Stimulated activated naive CD8-positive, alpha-beta T cell treated with anti-CD3 and anti-CD28 coated beads, Interleukin-15, Interleukin-2, amounts not matched to agents 100 ng/mL and 50 ng/mL, for 24 hours (primary cell): ENCODE data around the gene GDF7.

Experiments
- H3K27ac Mint-ChIP-seq: one replicate; pipeline ENCODE4 v1.8.0; 2021; ENCODE audit warnings: mild to moderate bottlenecking, mixed read lengths
- H3K27me3 Mint-ChIP-seq: one replicate; pipeline ENCODE4 v1.8.0; 2021; ENCODE audit warnings: mixed read lengths
- H3K36me3 Mint-ChIP-seq: one replicate; pipeline ENCODE4 v1.8.0; 2021; ENCODE audit warnings: low read depth, mixed read lengths
- H3K4me1 Mint-ChIP-seq: one replicate; pipeline ENCODE4 v1.8.0; 2021; ENCODE audit warnings: low read depth, mixed read lengths
- H3K4me3 Mint-ChIP-seq: one replicate; pipeline ENCODE4 v1.8.0; 2021; ENCODE audit warnings: mild to moderate bottlenecking, mixed read lengths
- H3K9me3 Mint-ChIP-seq: one replicate; pipeline ENCODE4 v1.8.0; 2021; ENCODE audit warnings: mixed read lengths

Gene GDF7

GRCh38 chr2:20624884-20625485 is 42.0 kb upstream of the GDF7 start:
- Mint-ChIP-seq H3K4me1 (no peaks in the 10 kb centered on the region), H3K36me3 (peaks cover 5% of the 10 kb centered on the region), H3K27ac (no peak overlapping the region), H3K27me3 (no peaks in the 10 kb centered on the region), H3K4me3 (no peak overlapping the region), H3K9me3 (no peaks in the 10 kb centered on the region)

DNA sequence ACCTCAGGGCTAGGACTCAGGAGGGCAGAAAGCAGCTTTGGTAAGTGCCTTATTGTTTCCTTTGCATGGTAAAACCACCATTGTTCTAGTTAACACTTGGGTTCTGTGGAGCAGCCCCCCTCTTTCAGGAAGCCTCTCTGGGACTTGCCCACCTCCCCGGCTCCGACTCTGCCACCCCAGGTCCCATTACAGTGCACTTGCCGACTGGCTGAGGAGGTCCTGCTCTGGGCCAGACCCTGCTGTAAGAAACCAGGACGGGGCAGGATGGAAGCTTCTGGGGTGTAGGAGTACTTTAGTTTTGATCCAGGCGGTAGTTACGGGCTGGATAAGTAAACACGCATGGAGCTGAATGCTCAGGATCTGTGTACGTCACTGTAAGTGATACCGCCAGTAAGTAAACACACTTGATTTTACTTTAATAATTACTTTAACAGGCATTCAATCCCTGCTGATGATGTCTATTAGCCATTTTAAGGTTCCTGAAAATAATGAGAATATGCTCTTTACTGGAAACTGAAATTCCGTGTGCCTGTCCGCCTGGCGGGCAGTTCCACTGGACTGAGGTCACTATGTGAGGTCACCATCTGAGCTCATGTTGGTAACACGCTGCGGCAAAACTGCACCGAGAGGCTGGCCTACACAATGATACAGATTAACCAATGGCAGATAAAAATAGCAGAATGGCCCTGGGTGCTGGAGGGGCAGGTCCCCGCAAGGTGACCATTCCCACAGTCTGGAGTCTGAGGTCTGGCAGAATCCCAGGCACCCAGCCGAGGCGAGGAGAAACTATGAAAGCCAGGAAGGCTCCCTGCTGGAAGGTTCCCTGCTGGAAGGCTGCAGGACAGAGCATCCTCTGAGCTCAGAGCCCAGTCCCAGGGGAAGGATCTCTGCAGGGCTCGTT is 41.2 kb upstream of the GDF7 start:
- Mint-ChIP-seq H3K36me3 (peaks cover 7% of the 10 kb centered on the region), H3K27me3 (no peaks in the 10 kb centered on the region), H3K4me1 (no peaks in the 10 kb centered on the region), H3K27ac (no peak overlapping the region), H3K4me3 (no peak overlapping the region), H3K9me3 (no peaks in the 10 kb centered on the region)

DNA sequence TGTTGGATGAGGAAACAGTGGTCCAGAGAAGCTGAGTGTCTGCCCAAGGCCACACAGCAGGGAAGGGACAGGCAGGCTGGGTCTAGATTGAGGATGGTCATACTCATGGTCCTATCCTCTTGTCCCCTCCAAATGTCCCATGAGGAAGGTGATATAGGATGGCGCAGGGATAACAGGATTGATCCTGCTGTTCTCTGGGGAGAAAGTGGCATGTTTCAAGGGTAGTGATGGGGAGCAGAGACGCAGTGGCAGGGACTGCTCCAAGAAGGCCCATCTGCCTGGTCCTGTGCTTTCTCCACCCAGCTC is 40.6 kb upstream of the GDF7 start:
- Mint-ChIP-seq H3K27me3 (no peaks in the 10 kb centered on the region), H3K9me3 (no peaks in the 10 kb centered on the region), H3K4me1 (no peaks in the 10 kb centered on the region), H3K27ac (no peak overlapping the region), H3K4me3 (no peak overlapping the region), H3K36me3 (peaks cover 4% of the 10 kb centered on the region)

GRCh38 chr2:20626698-20627513 is 40.0 kb upstream of the GDF7 start:
- Mint-ChIP-seq H3K27ac (no peak overlapping the region), H3K36me3 (peaks cover 4% of the 10 kb centered on the region), H3K4me1 (no peaks in the 10 kb centered on the region), H3K27me3 (no peaks in the 10 kb centered on the region), H3K9me3 (no peaks in the 10 kb centered on the region), H3K4me3 (no peak overlapping the region)

DNA sequence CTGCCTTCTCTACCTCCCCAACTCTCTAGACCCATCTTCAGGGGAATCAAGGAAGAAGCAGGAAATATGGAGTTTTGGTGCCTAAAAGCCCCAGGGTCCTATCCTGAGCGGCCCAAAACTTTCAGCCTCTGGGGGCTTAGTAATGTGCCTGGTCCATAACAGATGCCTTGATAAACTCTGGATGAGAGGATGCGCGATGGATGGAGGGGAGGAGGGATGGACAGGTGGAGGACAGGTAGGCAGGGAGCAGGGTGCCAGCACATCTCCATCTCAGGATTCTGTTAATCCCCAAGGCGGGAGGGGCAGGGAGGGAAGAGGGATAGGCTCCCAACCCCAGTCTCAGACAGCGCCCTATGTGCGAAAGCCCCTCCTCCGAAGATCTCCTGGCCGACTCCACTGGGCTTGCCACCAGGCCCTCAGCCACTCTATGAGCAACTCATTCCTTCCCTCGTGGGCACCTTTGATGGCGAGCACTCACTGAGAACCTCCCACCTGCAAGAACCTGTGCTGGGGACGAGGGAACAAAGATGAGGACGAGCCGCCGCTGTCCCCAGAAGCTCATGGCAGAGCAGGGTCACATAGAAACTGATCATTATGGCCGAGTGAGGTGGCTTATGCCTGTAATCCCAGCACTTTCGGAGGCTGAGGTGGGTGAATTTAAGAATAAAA is 39.1 kb upstream of the GDF7 start:
- Mint-ChIP-seq H3K36me3 (peaks cover 4% of the 10 kb centered on the region), H3K4me1 (no peaks in the 10 kb centered on the region), H3K27ac (no peak overlapping the region), H3K27me3 (no peaks in the 10 kb centered on the region), H3K9me3 (no peaks in the 10 kb centered on the region), H3K4me3 (no peak overlapping the region)

- Mint-ChIP-seq H3K27ac (no peak overlapping the region), H3K9me3 (no peaks in the 10 kb centered on the region), H3K4me3 (no peak overlapping the region), H3K36me3 (peaks cover 4% of the 10 kb centered on the region), H3K4me1 (no peaks in the 10 kb centered on the region), H3K27me3 (no peaks in the 10 kb centered on the region)
Measured at GRCh38 chr2:20629181-20629580, 37.8 kb upstream of the GDF7 start.

DNA sequence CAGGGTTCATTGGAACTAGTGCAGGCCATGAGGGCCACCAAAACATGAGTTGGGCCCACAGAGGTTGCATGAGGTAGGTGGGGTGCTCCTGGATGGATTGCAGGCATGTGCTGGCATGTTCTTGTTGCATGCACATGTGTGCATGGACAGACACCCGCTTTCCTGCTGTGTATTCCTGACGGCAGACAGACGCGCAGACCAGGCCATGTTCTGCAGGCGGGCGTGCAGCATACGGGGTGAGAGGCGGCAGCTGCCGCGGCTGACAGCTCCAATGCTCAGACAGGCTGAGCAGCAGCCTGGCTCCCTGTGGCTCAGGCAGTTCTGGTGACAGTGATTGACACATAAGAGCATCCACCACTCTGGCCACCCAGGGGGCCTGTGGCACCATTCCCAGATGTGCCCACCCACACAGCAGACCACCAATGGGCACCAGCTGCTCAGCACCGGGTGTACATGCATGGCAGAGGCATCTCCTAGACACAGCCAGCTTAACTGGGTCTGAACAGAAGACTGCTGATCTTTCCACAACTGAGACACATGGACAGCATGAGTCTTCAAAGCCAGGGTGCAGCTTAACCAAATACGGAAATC is 37.3 kb upstream of the GDF7 start:
- Mint-ChIP-seq H3K4me1 (no peaks in the 10 kb centered on the region), H3K27me3 (no peaks in the 10 kb centered on the region), H3K4me3 (no peak overlapping the region), H3K27ac (no peak overlapping the region), H3K9me3 (no peaks in the 10 kb centered on the region), H3K36me3 (peaks cover 4% of the 10 kb centered on the region)

DNA sequence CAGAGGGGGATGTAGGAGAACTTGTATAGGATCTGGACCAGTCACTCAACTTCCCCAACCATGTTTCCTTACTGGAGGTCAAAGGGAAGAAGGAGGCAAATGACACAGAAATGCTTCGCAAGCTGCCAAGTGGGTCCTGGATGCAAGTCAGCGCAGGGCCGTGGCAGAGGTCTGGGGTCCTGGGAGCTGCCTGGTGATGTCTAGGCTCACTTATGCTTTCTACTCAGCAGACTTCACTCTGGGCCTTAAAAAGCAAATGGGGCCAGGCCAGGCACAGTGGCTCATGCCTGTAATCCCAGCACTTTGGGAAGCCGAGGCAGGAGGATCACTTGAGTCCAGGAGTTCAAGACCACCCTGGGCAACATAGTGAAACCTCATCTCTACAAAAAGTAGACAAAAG is 36.0 kb upstream of the GDF7 start:
- Mint-ChIP-seq H3K9me3 (no peaks in the 10 kb centered on the region), H3K27me3 (no peaks in the 10 kb centered on the region), H3K27ac (no peak overlapping the region), H3K36me3 (peaks cover 7% of the 10 kb centered on the region), H3K4me1 (no peaks in the 10 kb centered on the region), H3K4me3 (no peak overlapping the region)

DNA sequence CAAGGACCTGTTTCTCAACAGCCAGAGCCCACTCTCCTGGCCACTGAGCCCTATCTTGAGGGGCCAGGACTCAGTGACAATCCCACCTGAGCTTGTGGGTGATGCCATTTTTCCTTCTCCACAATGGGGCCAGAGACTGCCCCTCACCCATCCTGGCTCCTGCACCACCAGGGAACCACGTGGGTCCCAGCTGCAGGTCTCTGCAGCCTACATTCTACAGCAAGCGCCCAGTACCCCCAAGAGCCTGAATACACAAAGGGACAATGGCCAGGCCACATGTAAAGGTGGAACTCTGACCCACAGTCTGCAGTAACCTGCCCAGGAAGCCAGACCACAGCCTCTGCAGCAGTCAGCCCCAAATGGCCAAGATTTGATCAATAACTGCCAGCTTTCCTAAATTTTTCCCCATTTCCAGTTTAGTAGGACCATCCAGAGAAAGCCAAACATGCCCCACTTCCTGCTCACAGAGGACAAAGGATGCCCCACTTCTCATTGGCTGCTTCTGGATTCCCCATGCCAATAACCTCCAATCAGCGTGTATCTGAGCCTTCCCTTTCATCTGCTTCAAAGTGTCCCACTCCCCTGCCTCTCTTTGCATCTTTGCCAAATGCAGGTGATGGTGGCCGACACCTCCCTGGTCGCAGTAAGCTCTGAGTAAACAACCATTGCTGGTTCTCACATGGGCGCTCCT is 35.2 kb upstream of the GDF7 start:
- Mint-ChIP-seq H3K4me3 (no peak overlapping the region), H3K27ac (no peak overlapping the region)

DNA sequence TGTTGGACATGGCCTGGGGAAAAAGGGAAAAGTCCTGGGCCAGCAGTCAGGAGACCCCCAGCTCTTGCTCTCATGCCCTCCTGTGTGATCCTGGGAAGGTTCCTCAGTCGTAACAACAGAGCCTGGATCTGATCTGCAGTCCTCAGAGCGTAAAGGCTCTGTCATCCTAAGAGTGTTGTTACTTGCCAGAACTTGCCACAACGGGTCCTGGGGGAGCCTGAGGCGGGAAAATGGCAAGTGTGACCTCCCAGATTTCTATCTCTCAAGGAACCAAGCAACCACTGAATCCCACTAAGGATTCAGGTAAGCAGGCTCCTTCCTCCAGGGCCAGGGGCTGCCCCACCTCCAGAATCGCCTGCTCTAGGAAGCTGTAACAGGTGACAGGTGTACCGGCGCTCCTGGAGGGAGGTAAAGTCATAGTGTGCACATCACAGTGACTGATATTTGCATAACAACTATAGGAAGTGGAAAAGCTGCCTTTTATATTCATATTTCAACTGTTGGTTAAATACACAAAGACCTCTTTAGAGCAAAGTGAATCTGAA is 34.4 kb upstream of the GDF7 start:
- H3K9me3 Mint-ChIP-seq = no peaks in the 10 kb centered on the region
- no peak overlapping the region for H3K4me3 Mint-ChIP-seq
- no peak overlapping the region for H3K27ac Mint-ChIP-seq
- H3K36me3 Mint-ChIP-seq = peaks cover 7% of the 10 kb centered on the region
- H3K4me1 Mint-ChIP-seq = no peaks in the 10 kb centered on the region
- no peaks in the 10 kb centered on the region for H3K27me3 Mint-ChIP-seq

More for the DNA sequence above, 35.2 kb upstream of the GDF7 start:
- no peaks in the 10 kb centered on the region for H3K4me1 Mint-ChIP-seq
- no peaks in the 10 kb centered on the region for H3K9me3 Mint-ChIP-seq
- H3K36me3 Mint-ChIP-seq = peaks cover 7% of the 10 kb centered on the region
- no peaks in the 10 kb centered on the region for H3K27me3 Mint-ChIP-seq

DNA sequence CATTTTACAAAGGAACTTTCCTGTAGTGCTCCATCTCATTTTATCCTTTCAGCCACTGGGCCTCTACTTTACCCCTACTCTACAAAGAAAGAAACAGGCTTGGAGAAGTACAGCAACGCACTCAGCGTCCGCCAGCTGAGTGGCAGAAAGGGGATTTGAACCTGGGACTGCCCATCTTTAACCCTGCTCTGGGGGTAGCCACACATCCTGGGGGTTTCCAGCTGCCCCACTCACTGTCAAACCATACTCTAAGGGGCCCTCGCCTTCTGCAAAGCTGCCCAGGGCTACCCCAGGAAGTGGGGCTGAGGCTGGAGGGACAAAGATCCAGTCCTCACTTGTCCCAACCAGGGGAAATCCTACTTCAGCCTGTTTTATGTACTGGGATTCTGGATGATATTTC is 33.9 kb upstream of the GDF7 start:
- peaks cover 7% of the 10 kb centered on the region for H3K36me3 Mint-ChIP-seq
- H3K27me3 Mint-ChIP-seq = no peaks in the 10 kb centered on the region
- no peaks in the 10 kb centered on the region for H3K4me1 Mint-ChIP-seq
- no peak overlapping the region for H3K27ac Mint-ChIP-seq
- H3K9me3 Mint-ChIP-seq = no peaks in the 10 kb centered on the region
- H3K4me3 Mint-ChIP-seq = no peak overlapping the region

DNA sequence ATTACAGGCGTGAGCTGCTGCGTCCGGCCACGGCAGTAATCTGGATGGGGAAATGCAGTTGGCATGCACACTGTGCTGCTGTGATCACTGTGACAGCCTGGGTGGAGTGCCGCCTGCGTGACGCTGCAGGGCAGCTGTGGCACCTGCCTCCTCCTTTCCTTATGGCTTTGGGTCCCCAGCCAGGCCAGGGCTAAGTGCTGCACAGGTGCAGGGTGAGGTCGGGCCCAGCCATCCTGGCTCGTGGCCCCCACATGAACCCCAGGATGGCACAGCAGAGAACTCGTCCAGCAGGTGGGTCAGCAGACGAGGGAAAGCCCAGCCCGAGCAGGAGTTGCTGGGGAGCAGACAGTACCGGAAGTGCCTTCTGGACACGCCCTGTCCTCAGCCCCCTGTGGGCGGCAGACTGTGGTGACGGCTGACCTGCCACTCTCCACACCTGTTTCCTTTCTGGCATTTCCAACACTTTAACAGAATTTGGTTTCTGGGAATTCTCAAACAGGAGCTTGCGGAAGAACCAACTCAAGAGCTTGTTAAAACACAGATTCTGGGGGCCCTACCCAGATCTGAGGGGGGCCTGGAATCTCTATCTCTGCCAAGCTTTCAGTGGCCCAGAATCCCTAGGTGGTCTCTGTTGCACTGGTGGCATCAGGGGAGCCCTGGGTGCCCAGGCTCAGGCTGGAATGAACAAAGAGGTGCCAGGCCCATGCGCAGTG is 33.0 kb upstream of the GDF7 start:
- Mint-ChIP-seq H3K4me3 (no peak overlapping the region), H3K36me3 (peaks cover 7% of the 10 kb centered on the region), H3K27ac (no peak overlapping the region), H3K27me3 (no peaks in the 10 kb centered on the region), H3K9me3 (no peaks in the 10 kb centered on the region), H3K4me1 (no peaks in the 10 kb centered on the region)

- no peaks in the 10 kb centered on the region for H3K4me1 Mint-ChIP-seq
- H3K36me3 Mint-ChIP-seq = peaks cover 11% of the 10 kb centered on the region
Measured at GRCh38 chr2:20634507-20635112, 32.3 kb upstream of the GDF7 start.

More at GRCh38 chr2:20634507-20635112, 32.3 kb upstream of the GDF7 start:
- H3K27ac Mint-ChIP-seq = no peak overlapping the region
- H3K4me3 Mint-ChIP-seq = no peak overlapping the region
- H3K9me3 Mint-ChIP-seq = no peaks in the 10 kb centered on the region
- H3K27me3 Mint-ChIP-seq = no peaks in the 10 kb centered on the region
